ENCODE data around the gene CHD2. TPM values are rescaled to one million over a fixed set of nuclear protein-coding genes. Genes with fewer than 3 reads are reported as not detected.

Gene CHD2
- total and polyA plus RNA-seq, 8 donors, result 21.5 to 833 (median 131) TPM

DNA sequence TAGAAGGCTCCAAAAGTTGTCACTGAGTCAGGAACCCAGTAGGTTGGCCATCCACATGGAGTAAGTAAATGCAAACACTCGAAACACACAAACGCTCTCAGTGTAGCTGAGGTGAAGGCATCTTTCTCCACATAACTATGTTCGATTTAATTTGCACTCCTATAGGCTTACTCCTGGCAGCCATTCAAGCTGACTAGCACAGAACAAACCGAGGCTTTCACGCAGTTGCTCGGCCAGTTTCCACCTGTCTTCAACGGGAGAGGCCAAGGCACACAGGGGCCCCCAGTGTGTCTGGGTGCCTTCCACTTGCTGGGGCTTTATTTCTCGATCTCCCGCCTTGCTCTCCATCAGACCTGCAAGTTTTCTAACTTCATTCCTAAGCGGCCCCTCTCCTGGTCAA is 170.0 kb downstream of the CHD2 start:
- 39 to 52% (median 45%) methylated on average over 10 of the region's 10 CpGs for WGBS, 5 donors

DNA sequence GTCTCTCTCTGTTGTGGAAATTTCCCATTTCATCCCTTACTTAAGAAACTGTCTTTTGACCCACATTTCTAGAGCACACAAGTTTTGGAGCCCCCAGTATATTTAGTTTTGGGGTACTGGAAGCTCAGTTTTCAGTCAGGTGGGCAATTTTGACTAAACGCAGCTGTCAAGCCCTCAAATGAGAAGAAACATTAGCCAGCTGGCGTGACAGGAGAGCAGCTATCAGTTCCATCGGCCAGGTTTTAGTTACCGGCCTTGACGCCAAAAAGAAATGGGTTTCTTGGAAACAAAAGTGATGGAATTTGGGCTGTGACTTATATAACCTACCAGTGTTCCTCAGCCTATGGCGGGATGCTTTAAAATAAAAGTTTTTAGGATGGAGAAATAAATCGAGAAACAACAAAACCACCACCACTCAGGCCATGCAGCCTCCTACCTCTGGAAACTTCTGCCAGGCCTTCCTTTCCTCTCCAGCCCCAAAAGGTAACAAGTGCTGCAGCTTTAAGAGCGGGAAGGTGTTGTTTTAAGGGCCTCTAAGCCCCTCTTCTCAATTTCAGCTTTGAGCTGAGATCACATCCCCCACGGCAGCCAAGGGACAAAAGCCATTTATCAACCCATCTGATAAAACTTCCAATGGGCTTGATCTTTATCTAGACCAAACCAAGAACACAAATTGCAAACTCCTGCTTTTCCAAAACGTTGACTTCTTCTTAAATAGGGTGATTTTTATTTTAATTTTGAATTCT is 170.6 kb downstream of the CHD2 start:
- no peak for DNase-seq
- Histone ChIP-seq H3K4me3 (peak overlapping the region; percentile 51 to 79 (median 62)), H3K27me3 (peaks cover 0 to 62% (median 38%) of the 10 kb centered on the region in 3 donors), H3K36me3 (peaks cover 0 to 2% (median 0%) of the 10 kb centered on the region in 4 donors), H3K4me1 (peaks cover 16 to 62% (median 41%) of the 10 kb centered on the region in 4 donors), H3K27ac (peak overlapping the region in 4 of 5 donors; percentile 74 to 92 (median 84)), H3K9me3 (no peaks in the 10 kb centered on the region)
- TF ChIP-seq EP300 (IDR thresholded peaks at IDR 0.05) (no peak), POLR2AphosphoS5 (IDR thresholded peaks at IDR 0.05) (no peak), POLR2A (IDR thresholded peaks at IDR 0.05) (no peak)
- TF ChIP-seq, protein P1, sequence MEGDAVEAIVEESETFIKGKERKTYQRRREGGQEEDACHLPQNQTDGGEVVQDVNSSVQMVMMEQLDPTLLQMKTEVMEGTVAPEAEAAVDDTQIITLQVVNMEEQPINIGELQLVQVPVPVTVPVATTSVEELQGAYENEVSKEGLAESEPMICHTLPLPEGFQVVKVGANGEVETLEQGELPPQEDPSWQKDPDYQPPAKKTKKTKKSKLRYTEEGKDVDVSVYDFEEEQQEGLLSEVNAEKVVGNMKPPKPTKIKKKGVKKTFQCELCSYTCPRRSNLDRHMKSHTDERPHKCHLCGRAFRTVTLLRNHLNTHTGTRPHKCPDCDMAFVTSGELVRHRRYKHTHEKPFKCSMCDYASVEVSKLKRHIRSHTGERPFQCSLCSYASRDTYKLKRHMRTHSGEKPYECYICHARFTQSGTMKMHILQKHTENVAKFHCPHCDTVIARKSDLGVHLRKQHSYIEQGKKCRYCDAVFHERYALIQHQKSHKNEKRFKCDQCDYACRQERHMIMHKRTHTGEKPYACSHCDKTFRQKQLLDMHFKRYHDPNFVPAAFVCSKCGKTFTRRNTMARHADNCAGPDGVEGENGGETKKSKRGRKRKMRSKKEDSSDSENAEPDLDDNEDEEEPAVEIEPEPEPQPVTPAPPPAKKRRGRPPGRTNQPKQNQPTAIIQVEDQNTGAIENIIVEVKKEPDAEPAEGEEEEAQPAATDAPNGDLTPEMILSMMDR (IDR thresholded peaks at IDR 0.05), result no peak
- intact Hi-C loops (cut with DNase I; ENCODE audit: low total_unique reads), result no loop called here
- 57 to 80% (median 64%) methylated on average over 10 of the region's 10 CpGs for WGBS, 5 donors

More for the DNA sequence above, 170.0 kb downstream of the CHD2 start:
- H3K9me3 ChIP-seq, result no peaks in the 10 kb centered on the region
- peaks cover 0 to 65% (median 38%) of the 10 kb centered on the region in 3 donors for H3K27me3 ChIP-seq
- TF ChIP-seq POLR2AphosphoS5 (IDR thresholded peaks at IDR 0.05) (no peak), EP300 (IDR thresholded peaks at IDR 0.05) (no peak), POLR2A (IDR thresholded peaks at IDR 0.05) (no peak)
- TF ChIP-seq, protein P1 (IDR thresholded peaks at IDR 0.05), result no peak
- H3K4me3 ChIP-seq, result peak overlapping the region; percentile 51 to 79 (median 62)
- H3K36me3 ChIP-seq, result peaks cover 0 to 6% (median 0%) of the 10 kb centered on the region in 4 donors
- intact Hi-C loops (cut with DNase I; ENCODE audit: low total_unique reads), result no loop called here
- peak overlapping the region in 4 of 5 donors; percentile 74 to 92 (median 84) for H3K27ac ChIP-seq
- DNase-seq, result peak in 1 of 2 donors; percentile 65
- H3K4me1 ChIP-seq, result peaks cover 16 to 68% (median 44%) of the 10 kb centered on the region in 4 donors

DNA sequence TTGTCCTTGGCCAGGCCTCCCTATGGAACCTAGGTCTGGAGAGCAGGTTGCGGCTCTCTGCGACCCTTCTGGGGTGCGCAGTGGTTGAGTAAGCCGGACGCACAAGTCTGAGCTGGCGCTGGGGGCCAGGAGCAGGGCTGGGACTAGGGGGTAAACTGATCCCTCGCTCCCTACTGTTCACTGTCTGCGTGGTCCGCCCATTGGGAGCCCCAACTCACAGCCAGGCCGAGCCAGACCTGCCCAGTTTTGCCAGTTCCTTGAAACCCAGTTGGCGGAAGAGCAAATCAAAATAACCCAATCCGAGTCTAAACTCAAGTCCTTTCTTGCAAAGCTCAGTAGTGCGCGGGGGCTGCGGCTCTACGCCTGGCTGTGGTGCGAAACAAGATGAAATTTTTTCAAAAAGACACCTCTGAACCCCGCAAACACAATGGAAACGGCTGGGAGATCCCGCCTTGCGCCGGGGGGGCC is 171.4 kb downstream of the CHD2 start:
- intact Hi-C loops (cut with DNase I; ENCODE audit: low total_unique reads), result no loop called here
- WGBS, 5 donors, result 39 to 59% (median 43%) methylated on average over 20 to 22 of the region's 22 CpGs
- H3K36me3 ChIP-seq, result no peaks in the 10 kb centered on the region
- TF ChIP-seq EP300 (IDR thresholded peaks at IDR 0.05), result no peak
- TF ChIP-seq, protein P1 (IDR thresholded peaks at IDR 0.05), result no peak
- no peak for TF ChIP-seq POLR2A (IDR thresholded peaks at IDR 0.05)
- no peak for TF ChIP-seq POLR2AphosphoS5 (IDR thresholded peaks at IDR 0.05)
- peak overlapping the region in 4 of 5 donors; percentile 74 to 92 (median 84) for H3K27ac ChIP-seq
- no peaks in the 10 kb centered on the region for H3K9me3 ChIP-seq
- H3K4me1 ChIP-seq, result peaks cover 16 to 54% (median 37%) of the 10 kb centered on the region in 4 donors
- peaks cover 0 to 54% (median 42%) of the 10 kb centered on the region in 3 donors for H3K27me3 ChIP-seq
- DNase-seq, result peak in 1 of 2 donors; percentile 48
- H3K4me3 ChIP-seq, result peak overlapping the region; percentile 51 to 79 (median 62)

DNA sequence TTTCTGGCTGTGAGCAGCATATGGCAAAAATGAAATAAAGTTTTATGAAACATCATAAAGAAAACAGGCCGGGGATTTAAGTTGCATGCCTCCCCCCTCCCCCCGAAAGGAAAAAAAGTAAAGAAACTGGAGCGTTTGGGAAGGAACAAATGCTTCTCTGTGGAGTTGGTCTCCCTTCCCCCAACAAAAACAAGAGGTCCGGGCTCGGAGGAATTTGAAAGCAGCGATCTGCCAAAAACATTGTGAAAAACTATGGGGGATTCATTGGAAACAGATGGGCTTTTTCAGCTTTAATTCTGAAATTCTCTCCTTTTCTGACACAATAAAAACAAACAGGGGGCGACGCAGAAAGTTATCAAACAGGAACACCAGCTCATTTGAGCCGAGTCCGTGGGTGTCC is 171.9 kb downstream of the CHD2 start:
- H3K4me1 ChIP-seq, result peaks cover 16 to 52% (median 37%) of the 10 kb centered on the region in 4 donors
- no peaks in the 10 kb centered on the region for H3K36me3 ChIP-seq
- peak in 1 of 2 donors; percentile 75 for DNase-seq
- H3K4me3 ChIP-seq, result peak overlapping the region; percentile 51 to 79 (median 62)
- H3K9me3 ChIP-seq, result no peaks in the 10 kb centered on the region
- H3K27ac ChIP-seq, result peak overlapping the region; percentile 46 to 92 (median 83)
- WGBS, 5 donors, result 2 to 8% (median 2%) methylated on average over 10 of the region's 10 CpGs
- H3K27me3 ChIP-seq, result peaks cover 0 to 52% (median 42%) of the 10 kb centered on the region in 3 donors
- no peak for TF ChIP-seq POLR2A (IDR thresholded peaks at IDR 0.05)
- no peak for TF ChIP-seq EP300 (IDR thresholded peaks at IDR 0.05)
- no peak for TF ChIP-seq POLR2AphosphoS5 (IDR thresholded peaks at IDR 0.05)
- TF ChIP-seq, protein P1 (IDR thresholded peaks at IDR 0.05), result no peak
- intact Hi-C loops (cut with DNase I; ENCODE audit: low total_unique reads), result no loop called here
